B cell (primary cell): ENCODE measurements around the gene FAM72B. TPM values are rescaled to one million over a fixed set of nuclear protein-coding genes. Genes with fewer than 3 reads are reported as not detected.
"Not testable (repeated sequence)": the region's sequence is repeated elsewhere in the genome, so short reads cannot be mapped to it uniquely, and the experiment has no call there.

Experiments used
- ATAC-seq: fragments of 200-7000 bp; cut with Tn5 transposase; one replicate; pipeline ENCODE4 v1.10.0; 2021; ENCODE audit warnings: low read depth, mild to moderate bottlenecking, moderate number of reproducible peaks, moderate library complexity
- CTCF ChIA-PET: fragments of 350-600 bp; sonication (Branson Sonifier 250); formaldehyde crosslinking; loops from one replicate; lab custom pipeline; 2021; ENCODE audit warnings: antibody characterized with exemption, inconsistent platforms; lab: Charles Lee
- POLR2A ChIA-PET: fragments of 350-600 bp; sonication (Branson Sonifier 250); formaldehyde crosslinking; loops from one replicate; lab custom pipeline; 2021; ENCODE audit warnings: antibody characterized with exemption; lab: Charles Lee
- DNase-seq: peaks from one replicate; pipeline ENCODE4 v3.0.0; 2013
- H2AFZ ChIP-seq: 2 replicates; pipeline ENCODE4 v1.6.1; 2012; ENCODE audit warnings: mild to moderate bottlenecking, low read depth, low read length; ENCODE audit not compliant: insufficient read depth, poor library complexity, severe bottlenecking
- H3K27ac ChIP-seq, 2 donors: 1 replicate in 1 of 2; 2 replicates in 1 of 2; pipeline ENCODE4 v1.5.1; 2012 to 2013; ENCODE audit warnings: low read length in 2 of 2, mild to moderate bottlenecking in 2 of 2, moderate library complexity in 1 of 2
- H3K27me3 ChIP-seq, 4 experiments: fragments of 200-600 bp in 1 of 4; sonication (generic) in 1 of 4; replicated peaks in 1 of 4; 1 replicate in 2 of 4; 2 replicates in 2 of 4; pipeline versions ENCODE4 v1.6.1 to v1.7.0; 2013 to 2016; ENCODE audit warnings: low read length in 3 of 4, mild to moderate bottlenecking in 2 of 4, mixed read lengths in 1 of 4, moderate library complexity in 1 of 4; ENCODE audit not compliant: insufficient read depth in 4 of 4, control insufficient read depth in 3 of 4; ENCODE audit errors: control extremely low read depth in 1 of 4
- H3K36me3 ChIP-seq, 2 experiments: replicated peaks in 1 of 2; 1 replicate in 1 of 2; 2 replicates in 1 of 2; pipeline versions ENCODE4 v1.6.1 to v1.7.1; 2013; ENCODE audit warnings: low read length in 1 of 2; ENCODE audit not compliant: insufficient read depth in 2 of 2, control insufficient read depth in 1 of 2; ENCODE audit errors: control extremely low read depth in 1 of 2, extremely low read depth in 1 of 2
- H3K4me1 ChIP-seq, 2 donors: fragments of 200-600 bp in 1 of 2; sonication (generic) in 1 of 2; 1 replicate in 1 of 2; 2 replicates in 1 of 2; pipeline versions ENCODE4 v1.5.1 to v1.6.1; 2013 to 2017; ENCODE audit warnings: low read length in 2 of 2; ENCODE audit not compliant: control insufficient read depth in 2 of 2, insufficient read depth in 2 of 2
- H3K4me2 ChIP-seq: replicated peaks from 2 replicates; pipeline ENCODE3; 2012; ENCODE audit warnings: mild to moderate bottlenecking, low read depth, low read length; ENCODE audit not compliant: poor library complexity, severe bottlenecking
- H3K4me3 ChIP-seq, 5 experiments: fragments of 200-600 bp in 1 of 5; sonication (generic) in 1 of 5; 1 replicate in 3 of 5; 2 replicates in 2 of 5; pipeline versions ENCODE4 v1.5.1 to v1.7.0; 2011 to 2016; ENCODE audit warnings: low read length in 4 of 5, mild to moderate bottlenecking in 4 of 5, low read depth in 2 of 5, control low read depth in 1 of 5, moderate library complexity in 1 of 5; ENCODE audit not compliant: insufficient read depth in 1 of 5; ENCODE audit errors: control extremely low read depth in 1 of 5, extremely low read depth in 1 of 5
- H3K79me2 ChIP-seq: fragments of 200-600 bp; sonication (generic); one replicate; pipeline ENCODE4 v1.6.0; 2016; ENCODE audit warnings: low read length; ENCODE audit not compliant: control insufficient read depth, insufficient read depth
- H3K9ac ChIP-seq: fragments of 200-600 bp; sonication (generic); 2 replicates; pipeline ENCODE4 v1.6.1; 2017; ENCODE audit warnings: mild to moderate bottlenecking, low read length, moderate library complexity
- H3K9me3 ChIP-seq, 3 donors: one replicate each; pipeline versions ENCODE4 v1.6.1 to v1.7.1; 2013; ENCODE audit warnings: low read length in 2 of 3; ENCODE audit not compliant: control insufficient read depth in 2 of 3, insufficient read depth in 1 of 3; ENCODE audit errors: control extremely low read depth in 1 of 3
- H4K20me1 ChIP-seq: 2 replicates; pipeline ENCODE4 v1.6.0; 2012; ENCODE audit warnings: mild to moderate bottlenecking, low read length; ENCODE audit not compliant: insufficient read depth, control insufficient read depth, poor library complexity, severe bottlenecking
- H3K27ac Mint-ChIP-seq: one replicate; pipeline ENCODE4 v1.8.0; 2021; ENCODE audit warnings: mixed read lengths
- H3K27me3 Mint-ChIP-seq: one replicate; pipeline ENCODE4 v1.8.0; 2021; ENCODE audit warnings: mixed read lengths
- H3K4me1 Mint-ChIP-seq: one replicate; pipeline ENCODE4 v1.8.0; 2021; ENCODE audit warnings: mixed read lengths
- H3K4me3 Mint-ChIP-seq: one replicate; pipeline ENCODE4 v1.8.0; 2021; ENCODE audit warnings: mixed read lengths
- H3K9me3 Mint-ChIP-seq: one replicate; pipeline ENCODE4 v1.8.0; 2022; ENCODE audit warnings: mixed read lengths; ENCODE audit not compliant: insufficient read depth
- WGBS: methylation state at CpG from one replicate; pipeline ENCODE4 v1.1.5; 2013; ENCODE audit warnings: missing lambda C conversion rate; ENCODE audit not compliant: insufficient coverage; 5-methylcytosine and 5-hydroxymethylcytosine counted together
- intact Hi-C: fragments of 100-400 bp; cut with micrococcal nuclease; formaldehyde crosslinking; loops from one replicate; pipeline ENCODE4 v1.10.0; 2022
- polyA plus RNA-seq: library from polyadenylated mRNA; depleted of rRNA; stranded (reverse); fragments of >200 nt; gene quantifications from 2 replicates; pipeline ENCODE4 v1.2.3, GENCODE V29; 2012
- total RNA-seq, 2 donors: library from RNA; stranded (reverse); fragments of 120-200 nt in 1 of 2; gene quantifications; 1 replicate in 1 of 2; 2 replicates in 1 of 2; pipeline versions ENCODE4 v1.2.3 to v1.2.4, GENCODE V29; 2013 to 2022

The FAM72B gene
- total and polyA plus RNA-seq, 2 donors (not counting 1 experiment from before 2014, with no cell fraction given): 0.45 to 0.62 TPM

DNA sequence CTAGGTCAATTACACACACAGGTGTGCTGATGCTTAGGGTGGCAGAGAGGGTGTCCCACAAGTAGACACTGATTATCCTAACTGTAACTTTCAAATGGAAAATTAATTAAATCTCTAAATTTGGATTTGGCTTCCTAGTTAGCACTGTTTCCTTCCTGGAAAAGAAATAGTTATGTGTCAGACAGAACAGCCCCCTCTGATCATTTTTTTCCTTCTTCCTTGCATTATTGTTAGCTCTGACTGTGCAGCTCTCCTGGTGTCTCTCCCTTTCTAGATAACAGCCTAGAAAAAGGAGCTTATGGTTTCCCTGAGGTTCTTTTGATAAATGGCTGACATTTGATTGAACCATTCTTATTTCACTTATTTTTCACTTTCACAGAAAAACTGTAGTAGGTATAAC is 31.4 kb downstream of the FAM72B start:
- H3K4me3 Mint-ChIP-seq, ATAC-seq, H3K4me2 ChIP-seq, H3K9me3 Mint-ChIP-seq, CTCF ChIA-PET, H4K20me1 ChIP-seq, H3K9ac ChIP-seq, H3K27ac Mint-ChIP-seq, H3K4me1 ChIP-seq, H3K27ac ChIP-seq, POLR2A ChIA-PET, H3K36me3 ChIP-seq, H3K79me2 ChIP-seq, DNase-seq, H2AFZ ChIP-seq, H3K4me1 Mint-ChIP-seq, H3K4me3 ChIP-seq, H3K27me3 ChIP-seq, H3K9me3 ChIP-seq, H3K27me3 Mint-ChIP-seq, intact Hi-C loops: not testable (repeated sequence)

DNA sequence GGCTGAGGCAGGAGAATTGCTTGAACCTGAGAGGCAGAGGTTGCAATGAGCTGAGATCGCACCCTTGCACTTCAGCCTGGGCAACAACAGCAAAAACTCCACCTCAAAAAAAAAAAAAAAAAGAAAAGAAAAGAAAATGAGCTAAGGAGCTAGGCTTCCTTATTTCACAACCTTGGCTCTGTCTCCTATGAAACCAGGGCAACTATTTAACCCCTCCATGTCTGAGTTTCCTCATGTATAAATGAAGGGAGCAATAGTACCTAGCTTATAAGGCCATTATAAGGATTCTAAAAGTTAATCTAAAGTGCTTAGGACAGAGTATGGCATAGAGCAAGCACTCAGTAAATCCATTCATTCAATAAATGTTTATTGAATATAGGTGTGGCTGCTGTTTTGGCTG is 32.8 kb downstream of the FAM72B start:
- H3K4me1 ChIP-seq, intact Hi-C loops, ATAC-seq, H3K79me2 ChIP-seq, H3K27ac ChIP-seq, H3K4me2 ChIP-seq, H3K27ac Mint-ChIP-seq, H3K36me3 ChIP-seq, H2AFZ ChIP-seq, DNase-seq, CTCF ChIA-PET, H3K27me3 Mint-ChIP-seq, H3K9me3 Mint-ChIP-seq, H3K4me1 Mint-ChIP-seq, H3K9me3 ChIP-seq, H3K27me3 ChIP-seq, H3K4me3 Mint-ChIP-seq, H4K20me1 ChIP-seq, H3K4me3 ChIP-seq, H3K9ac ChIP-seq, POLR2A ChIA-PET: not testable (repeated sequence)
- WGBS: no CpG with 5 or more reads among the region's 1 CpG
